ENCODE data around the gene GALNT4. TPM values are rescaled to one million over a fixed set of nuclear protein-coding genes. Genes with fewer than 3 reads are reported as not detected.

Gene GALNT4
- total and polyA plus RNA-seq, 4 donors = 3.0 to 16.0 (median 7.0) TPM

DNA sequence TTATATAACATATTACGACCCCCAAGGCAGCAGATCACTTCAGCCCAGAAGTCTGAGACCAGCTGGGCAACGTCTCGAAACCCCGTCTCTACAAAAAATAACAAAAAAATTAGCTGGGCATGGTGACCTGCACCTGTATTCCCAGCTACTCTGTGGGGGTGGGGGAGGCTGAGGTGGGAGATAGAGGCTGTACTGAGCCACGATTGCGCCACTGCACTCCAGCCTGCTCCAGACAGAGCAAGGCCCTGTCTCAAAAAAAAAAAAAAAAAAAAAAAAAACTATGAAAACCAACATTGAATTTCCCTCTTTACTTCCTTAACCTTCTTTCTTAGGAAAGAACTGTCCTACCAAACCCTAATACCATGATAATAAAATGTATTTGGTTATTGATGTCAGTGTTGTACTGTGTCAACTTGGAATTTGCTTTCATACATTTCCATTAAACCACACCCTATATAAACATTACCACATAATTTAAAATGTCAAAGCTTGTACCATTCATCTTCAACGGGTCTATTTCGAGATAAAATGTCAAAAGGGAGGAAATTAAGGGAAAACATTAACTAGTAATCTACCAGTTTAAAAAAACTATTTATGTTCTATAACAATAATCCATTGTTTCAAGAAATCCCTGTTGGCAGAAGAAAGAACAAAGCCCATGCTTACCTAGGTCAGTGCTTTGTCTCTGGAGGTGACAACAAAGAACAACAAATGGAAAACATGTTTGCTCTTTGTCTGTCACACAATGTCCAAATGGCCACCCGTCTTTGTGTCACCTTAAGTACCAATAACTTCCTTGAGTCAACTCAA, 17.4 kb downstream of the GALNT4 start:
- TF ChIP-seq, protein P1, sequence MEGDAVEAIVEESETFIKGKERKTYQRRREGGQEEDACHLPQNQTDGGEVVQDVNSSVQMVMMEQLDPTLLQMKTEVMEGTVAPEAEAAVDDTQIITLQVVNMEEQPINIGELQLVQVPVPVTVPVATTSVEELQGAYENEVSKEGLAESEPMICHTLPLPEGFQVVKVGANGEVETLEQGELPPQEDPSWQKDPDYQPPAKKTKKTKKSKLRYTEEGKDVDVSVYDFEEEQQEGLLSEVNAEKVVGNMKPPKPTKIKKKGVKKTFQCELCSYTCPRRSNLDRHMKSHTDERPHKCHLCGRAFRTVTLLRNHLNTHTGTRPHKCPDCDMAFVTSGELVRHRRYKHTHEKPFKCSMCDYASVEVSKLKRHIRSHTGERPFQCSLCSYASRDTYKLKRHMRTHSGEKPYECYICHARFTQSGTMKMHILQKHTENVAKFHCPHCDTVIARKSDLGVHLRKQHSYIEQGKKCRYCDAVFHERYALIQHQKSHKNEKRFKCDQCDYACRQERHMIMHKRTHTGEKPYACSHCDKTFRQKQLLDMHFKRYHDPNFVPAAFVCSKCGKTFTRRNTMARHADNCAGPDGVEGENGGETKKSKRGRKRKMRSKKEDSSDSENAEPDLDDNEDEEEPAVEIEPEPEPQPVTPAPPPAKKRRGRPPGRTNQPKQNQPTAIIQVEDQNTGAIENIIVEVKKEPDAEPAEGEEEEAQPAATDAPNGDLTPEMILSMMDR (IDR thresholded peaks at IDR 0.05; ENCODE audit: control extremely low read depth, extremely low read depth) = no peak
- Histone ChIP-seq H3K9me3 (ENCODE audit: control insufficient read depth in 4 of 4, insufficient read depth in 3 of 4, low read length in 3 of 4) (no peaks in the 10 kb centered on the region), H3K27me3 (ENCODE audit: control insufficient read depth in 3 of 3, insufficient read depth in 3 of 3, low read length in 2 of 3) (no peaks in the 10 kb centered on the region), H3K27ac (ENCODE audit: low read depth in 1 of 2, low read length in 1 of 2) (no peak overlapping the region), H3K4me1 (ENCODE audit: control insufficient read depth in 5 of 5, insufficient read depth in 5 of 5, low read length in 5 of 5) (peaks cover 0 to 4% (median 3%) of the 10 kb centered on the region in 5 donors), H3K36me3 (ENCODE audit: control insufficient read depth in 4 of 4, insufficient read depth in 4 of 4, low read length in 4 of 4) (no peaks in the 10 kb centered on the region), H3K4me3 (no peak overlapping the region), H3K9ac (ENCODE audit: insufficient read depth in 1 of 2, low read length in 2 of 2) (no peak overlapping the region)
- DNase-seq = peak in 1 of 3 donors; percentile 41
- no peak for ATAC-seq (ENCODE audit: insufficient read depth, low FRiP score)
- WGBS, 2 donors = 68 to 75% methylated on average over 9 of the region's 9 CpGs

- H3K9me3 ChIP-seq (ENCODE audit: control insufficient read depth in 4 of 4, insufficient read depth in 3 of 4, low read length in 3 of 4) = no peaks in the 10 kb centered on the region
- H3K27me3 ChIP-seq (ENCODE audit: control insufficient read depth in 3 of 3, insufficient read depth in 3 of 3, low read length in 2 of 3) = no peaks in the 10 kb centered on the region
- H3K9ac ChIP-seq (ENCODE audit: insufficient read depth in 1 of 2, low read length in 2 of 2) = no peak overlapping the region
- TF ChIP-seq, protein P1 (IDR thresholded peaks at IDR 0.05; ENCODE audit: control extremely low read depth, extremely low read depth) = no peak
- no peak for DNase-seq
- no peak overlapping the region for H3K4me3 ChIP-seq
- H3K27ac ChIP-seq (ENCODE audit: low read depth in 1 of 2, low read length in 1 of 2) = no peak overlapping the region
- ATAC-seq (ENCODE audit: insufficient read depth, low FRiP score) = no peak
- peaks cover 0 to 4% (median 3%) of the 10 kb centered on the region in 5 donors for H3K4me1 ChIP-seq (ENCODE audit: control insufficient read depth in 5 of 5, insufficient read depth in 5 of 5, low read length in 5 of 5)
- 0 to 58% methylated on average over 1 of the region's 1 CpG for WGBS, 2 donors
- no peaks in the 10 kb centered on the region for H3K36me3 ChIP-seq (ENCODE audit: control insufficient read depth in 4 of 4, insufficient read depth in 4 of 4, low read length in 4 of 4)
Measured at GRCh38 chr12:89506050-89506449, 18.5 kb downstream of the GALNT4 start.

DNA sequence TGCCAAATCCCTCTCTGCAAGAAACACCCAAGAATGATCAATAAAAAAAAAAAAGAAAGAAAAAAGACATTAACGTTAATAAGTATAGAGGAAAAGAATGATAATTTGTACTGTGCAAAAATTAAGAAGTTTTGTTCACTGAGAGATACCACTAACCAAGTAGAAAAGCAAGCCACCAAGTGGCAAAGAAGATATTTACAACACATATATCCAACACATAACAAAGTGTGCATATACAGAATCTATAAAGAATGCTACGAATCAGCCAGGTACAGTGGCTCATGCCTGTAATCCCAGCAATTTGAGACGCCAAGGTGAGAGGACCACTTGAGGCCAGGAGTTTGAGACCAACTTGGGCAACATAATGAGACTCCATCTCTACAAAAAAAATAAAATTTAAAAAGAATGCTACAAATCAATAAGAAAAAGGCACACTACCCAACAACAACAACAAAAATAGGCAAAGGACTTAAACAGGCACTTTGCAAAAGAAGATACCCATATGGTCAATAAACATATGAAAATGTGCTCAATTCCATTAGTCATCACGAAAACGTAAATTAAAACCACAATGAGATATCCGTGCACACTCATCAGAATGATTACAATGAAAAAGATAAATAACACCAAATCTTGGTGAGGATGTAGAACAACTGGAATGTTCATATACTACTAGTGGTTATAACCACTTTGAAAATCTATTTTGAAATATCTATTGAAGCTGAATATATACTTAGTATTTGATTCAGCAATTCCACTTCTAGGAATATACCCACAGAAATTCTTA, 19.8 kb downstream of the GALNT4 start:
- no peak for DNase-seq
- Histone ChIP-seq H3K27me3 (ENCODE audit: control insufficient read depth in 3 of 3, insufficient read depth in 3 of 3, low read length in 2 of 3) (no peaks in the 10 kb centered on the region), H3K27ac (ENCODE audit: low read depth in 1 of 2, low read length in 1 of 2) (no peak overlapping the region), H3K36me3 (ENCODE audit: control insufficient read depth in 4 of 4, insufficient read depth in 4 of 4, low read length in 4 of 4) (peaks cover 0 to under 1% (median 0%) of the 10 kb centered on the region in 4 donors), H3K9me3 (ENCODE audit: control insufficient read depth in 4 of 4, insufficient read depth in 3 of 4, low read length in 3 of 4) (no peaks in the 10 kb centered on the region), H3K4me1 (ENCODE audit: control insufficient read depth in 5 of 5, insufficient read depth in 5 of 5, low read length in 5 of 5) (peaks cover 0 to 4% (median 3%) of the 10 kb centered on the region in 5 donors), H3K9ac (ENCODE audit: insufficient read depth in 1 of 2, low read length in 2 of 2) (no peak overlapping the region), H3K4me3 (no peak overlapping the region)
- 92 to 96% methylated on average over 6 of the region's 6 CpGs for WGBS, 2 donors
- no peak for ATAC-seq (ENCODE audit: insufficient read depth, low FRiP score)
- TF ChIP-seq, protein P1 (IDR thresholded peaks at IDR 0.05; ENCODE audit: control extremely low read depth, extremely low read depth) = no peak

All from lung (tissue), 12 donors.